ENCODE results near the gene TBRG4.

Gene TBRG4

DNA sequence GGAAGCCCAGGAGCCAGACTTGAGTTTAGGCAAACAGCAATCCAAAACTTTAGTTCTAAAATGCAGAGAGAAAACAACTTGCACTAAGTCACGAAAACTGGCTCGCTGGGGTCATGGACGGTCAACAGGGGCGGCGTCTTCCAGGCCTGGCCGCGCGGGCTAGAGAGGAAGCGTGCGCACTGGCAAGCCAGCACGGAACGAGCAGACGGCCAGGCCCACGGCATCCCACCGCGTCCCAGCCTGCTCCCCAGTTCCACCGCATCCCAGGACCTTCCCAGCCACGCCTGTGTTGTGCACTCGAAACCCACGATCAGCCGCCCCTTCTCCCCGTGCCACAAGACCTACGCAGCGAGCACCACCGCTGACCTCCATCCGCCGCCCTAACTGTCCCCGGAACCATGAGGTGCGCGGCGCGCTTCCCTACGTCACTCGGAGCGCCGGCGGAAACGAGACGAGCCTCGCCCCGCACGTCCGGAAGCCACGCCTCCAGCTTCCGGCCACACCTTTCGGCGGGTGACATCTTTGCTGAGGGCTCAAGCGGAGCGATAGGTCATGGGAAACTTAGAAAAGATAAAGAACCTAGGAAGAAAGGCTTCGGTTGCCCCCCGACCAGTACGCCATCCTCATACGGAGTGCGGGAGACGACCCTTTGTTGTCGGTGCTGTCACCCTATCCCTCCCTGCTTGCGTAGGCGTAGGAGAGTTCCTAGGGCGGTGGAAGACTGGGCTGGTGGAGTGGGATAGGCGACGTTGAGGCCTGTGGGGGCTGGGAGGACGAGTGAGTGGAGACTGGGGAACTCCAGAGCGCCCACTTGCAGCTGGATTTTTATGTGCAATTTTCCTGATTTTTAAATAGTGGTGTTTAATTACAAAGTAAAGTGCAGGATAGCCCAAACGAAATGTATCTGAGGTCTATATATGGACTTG, at the start of gene TBRG4 (continued):
- TF ChIP-seq, protein P1, sequence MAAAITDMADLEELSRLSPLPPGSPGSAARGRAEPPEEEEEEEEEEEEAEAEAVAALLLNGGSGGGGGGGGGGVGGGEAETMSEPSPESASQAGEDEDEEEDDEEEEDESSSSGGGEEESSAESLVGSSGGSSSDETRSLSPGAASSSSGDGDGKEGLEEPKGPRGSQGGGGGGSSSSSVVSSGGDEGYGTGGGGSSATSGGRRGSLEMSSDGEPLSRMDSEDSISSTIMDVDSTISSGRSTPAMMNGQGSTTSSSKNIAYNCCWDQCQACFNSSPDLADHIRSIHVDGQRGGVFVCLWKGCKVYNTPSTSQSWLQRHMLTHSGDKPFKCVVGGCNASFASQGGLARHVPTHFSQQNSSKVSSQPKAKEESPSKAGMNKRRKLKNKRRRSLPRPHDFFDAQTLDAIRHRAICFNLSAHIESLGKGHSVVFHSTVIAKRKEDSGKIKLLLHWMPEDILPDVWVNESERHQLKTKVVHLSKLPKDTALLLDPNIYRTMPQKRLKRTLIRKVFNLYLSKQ (tag by site-specific recombination; IDR thresholded peaks at IDR 0.05; ENCODE audit: borderline replicate concordance): no peak
- TF ChIP-seq IKZF3 (tag by site-specific recombination; IDR thresholded peaks at IDR 0.05) (peak; percentile 44; the same call in 1 of the 2 replicates), ZNF140 (tag by site-specific recombination; IDR thresholded peaks at IDR 0.05) (no peak), KLF8 (tag by site-specific recombination; IDR thresholded peaks at IDR 0.05) (peak; percentile 96), KLF9 (tag by site-specific recombination; IDR thresholded peaks at IDR 0.05; ENCODE audit: low read depth) (peak; percentile 82), ZBTB20 (tag by site-specific recombination; IDR thresholded peaks at IDR 0.05) (peak; percentile 68; the same call in 1 of the 2 replicates), EGR2 (tag by site-specific recombination; IDR thresholded peaks at IDR 0.05; ENCODE audit: low read depth) (peak; percentile 48; the same call in 1 of the 2 replicates), ZEB2 (tag by site-specific recombination; IDR thresholded peaks at IDR 0.05) (peak; percentile 84), ZNF621 (tag by site-specific recombination; IDR thresholded peaks at IDR 0.05) (no peak), ZSCAN16 (tag by site-specific recombination; IDR thresholded peaks at IDR 0.05) (no peak), OVOL3 (tag by site-specific recombination; IDR thresholded peaks at IDR 0.05) (peak; percentile 92), SP7 (tag by site-specific recombination; IDR thresholded peaks at IDR 0.05) (peak; percentile 79), ZNF391 (tag by site-specific recombination; IDR thresholded peaks at IDR 0.05; ENCODE audit: borderline replicate concordance, low read depth) (no peak), ZNF501 (tag by site-specific recombination; IDR thresholded peaks at IDR 0.05) (peak; percentile 88; the same call in 1 of the 2 replicates), ZNF366 (tag by site-specific recombination; conservative IDR thresholded peaks at IDR 0.05) (peak; percentile 71), ZNF624 (tag by site-specific recombination; IDR thresholded peaks at IDR 0.05) (no peak), YY1 (tag by site-specific recombination; IDR thresholded peaks at IDR 0.05) (peak; percentile 86)
- TF ChIP-seq, protein P2, sequence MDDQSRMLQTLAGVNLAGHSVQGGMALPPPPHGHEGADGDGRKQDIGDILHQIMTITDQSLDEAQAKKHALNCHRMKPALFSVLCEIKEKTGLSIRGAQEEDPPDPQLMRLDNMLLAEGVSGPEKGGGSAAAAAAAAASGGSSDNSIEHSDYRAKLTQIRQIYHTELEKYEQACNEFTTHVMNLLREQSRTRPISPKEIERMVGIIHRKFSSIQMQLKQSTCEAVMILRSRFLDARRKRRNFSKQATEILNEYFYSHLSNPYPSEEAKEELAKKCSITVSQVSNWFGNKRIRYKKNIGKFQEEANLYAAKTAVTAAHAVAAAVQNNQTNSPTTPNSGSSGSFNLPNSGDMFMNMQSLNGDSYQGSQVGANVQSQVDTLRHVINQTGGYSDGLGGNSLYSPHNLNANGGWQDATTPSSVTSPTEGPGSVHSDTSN (CRISPR knock-in tag; IDR thresholded peaks at IDR 0.05): peak; percentile 81; the same call in 1 of the 2 replicates
- TF ChIP-seq, protein P3, sequence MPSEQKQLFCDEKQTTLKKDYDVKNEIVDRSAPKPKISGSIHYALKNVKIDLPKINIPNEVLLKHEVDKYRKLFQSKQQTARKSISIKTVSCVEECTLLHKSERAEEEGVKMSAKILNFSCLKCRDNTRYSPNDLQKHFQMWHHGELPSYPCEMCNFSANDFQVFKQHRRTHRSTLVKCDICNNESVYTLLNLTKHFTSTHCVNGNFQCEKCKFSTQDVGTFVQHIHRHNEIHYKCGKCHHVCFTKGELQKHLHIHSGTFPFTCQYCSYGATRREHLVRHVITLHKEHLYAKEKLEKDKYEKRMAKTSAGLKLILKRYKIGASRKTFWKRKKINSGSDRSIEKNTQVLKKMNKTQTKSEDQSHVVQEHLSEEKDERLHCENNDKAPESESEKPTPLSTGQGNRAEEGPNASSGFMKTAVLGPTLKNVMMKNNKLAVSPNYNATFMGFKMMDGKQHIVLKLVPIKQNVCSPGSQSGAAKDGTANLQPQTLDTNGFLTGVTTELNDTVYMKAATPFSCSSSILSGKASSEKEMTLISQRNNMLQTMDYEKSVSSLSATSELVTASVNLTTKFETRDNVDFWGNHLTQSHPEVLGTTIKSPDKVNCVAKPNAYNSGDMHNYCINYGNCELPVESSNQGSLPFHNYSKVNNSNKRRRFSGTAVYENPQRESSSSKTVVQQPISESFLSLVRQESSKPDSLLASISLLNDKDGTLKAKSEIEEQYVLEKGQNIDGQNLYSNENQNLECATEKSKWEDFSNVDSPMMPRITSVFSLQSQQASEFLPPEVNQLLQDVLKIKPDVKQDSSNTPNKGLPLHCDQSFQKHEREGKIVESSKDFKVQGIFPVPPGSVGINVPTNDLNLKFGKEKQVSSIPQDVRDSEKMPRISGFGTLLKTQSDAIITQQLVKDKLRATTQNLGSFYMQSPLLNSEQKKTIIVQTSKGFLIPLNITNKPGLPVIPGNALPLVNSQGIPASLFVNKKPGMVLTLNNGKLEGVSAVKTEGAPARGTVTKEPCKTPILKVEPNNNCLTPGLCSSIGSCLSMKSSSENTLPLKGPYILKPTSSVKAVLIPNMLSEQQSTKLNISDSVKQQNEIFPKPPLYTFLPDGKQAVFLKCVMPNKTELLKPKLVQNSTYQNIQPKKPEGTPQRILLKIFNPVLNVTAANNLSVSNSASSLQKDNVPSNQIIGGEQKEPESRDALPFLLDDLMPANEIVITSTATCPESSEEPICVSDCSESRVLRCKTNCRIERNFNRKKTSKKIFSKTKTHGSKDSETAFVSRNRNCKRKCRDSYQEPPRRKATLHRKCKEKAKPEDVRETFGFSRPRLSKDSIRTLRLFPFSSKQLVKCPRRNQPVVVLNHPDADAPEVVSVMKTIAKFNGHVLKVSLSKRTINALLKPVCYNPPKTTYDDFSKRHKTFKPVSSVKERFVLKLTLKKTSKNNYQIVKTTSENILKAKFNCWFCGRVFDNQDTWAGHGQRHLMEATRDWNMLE (tag by site-specific recombination; conservative IDR thresholded peaks at IDR 0.05; ENCODE audit: low read depth): peak; percentile 79
- TF ChIP-seq, protein P4, sequence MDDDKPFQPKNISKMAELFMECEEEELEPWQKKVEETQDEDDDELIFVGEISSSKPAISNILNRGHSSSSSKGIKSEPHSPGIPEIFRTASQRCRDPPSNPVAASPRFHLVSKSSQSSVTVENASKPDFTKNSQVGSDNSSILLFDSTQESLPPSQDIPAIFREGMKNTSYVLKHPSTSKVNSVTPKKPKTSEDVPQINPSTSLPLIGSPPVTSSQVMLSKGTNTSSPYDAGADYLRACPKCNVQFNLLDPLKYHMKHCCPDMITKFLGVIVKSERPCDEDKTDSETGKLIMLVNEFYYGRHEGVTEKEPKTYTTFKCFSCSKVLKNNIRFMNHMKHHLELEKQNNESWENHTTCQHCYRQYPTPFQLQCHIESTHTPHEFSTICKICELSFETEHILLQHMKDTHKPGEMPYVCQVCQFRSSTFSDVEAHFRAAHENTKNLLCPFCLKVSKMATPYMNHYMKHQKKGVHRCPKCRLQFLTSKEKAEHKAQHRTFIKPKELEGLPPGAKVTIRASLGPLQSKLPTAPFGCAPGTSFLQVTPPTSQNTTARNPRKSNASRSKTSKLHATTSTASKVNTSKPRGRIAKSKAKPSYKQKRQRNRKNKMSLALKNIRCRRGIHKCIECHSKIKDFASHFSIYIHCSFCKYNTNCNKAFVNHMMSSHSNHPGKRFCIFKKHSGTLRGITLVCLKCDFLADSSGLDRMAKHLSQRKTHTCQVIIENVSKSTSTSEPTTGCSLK (tag by site-specific recombination; IDR thresholded peaks at IDR 0.05): no peak
- TF ChIP-seq, protein P5, sequence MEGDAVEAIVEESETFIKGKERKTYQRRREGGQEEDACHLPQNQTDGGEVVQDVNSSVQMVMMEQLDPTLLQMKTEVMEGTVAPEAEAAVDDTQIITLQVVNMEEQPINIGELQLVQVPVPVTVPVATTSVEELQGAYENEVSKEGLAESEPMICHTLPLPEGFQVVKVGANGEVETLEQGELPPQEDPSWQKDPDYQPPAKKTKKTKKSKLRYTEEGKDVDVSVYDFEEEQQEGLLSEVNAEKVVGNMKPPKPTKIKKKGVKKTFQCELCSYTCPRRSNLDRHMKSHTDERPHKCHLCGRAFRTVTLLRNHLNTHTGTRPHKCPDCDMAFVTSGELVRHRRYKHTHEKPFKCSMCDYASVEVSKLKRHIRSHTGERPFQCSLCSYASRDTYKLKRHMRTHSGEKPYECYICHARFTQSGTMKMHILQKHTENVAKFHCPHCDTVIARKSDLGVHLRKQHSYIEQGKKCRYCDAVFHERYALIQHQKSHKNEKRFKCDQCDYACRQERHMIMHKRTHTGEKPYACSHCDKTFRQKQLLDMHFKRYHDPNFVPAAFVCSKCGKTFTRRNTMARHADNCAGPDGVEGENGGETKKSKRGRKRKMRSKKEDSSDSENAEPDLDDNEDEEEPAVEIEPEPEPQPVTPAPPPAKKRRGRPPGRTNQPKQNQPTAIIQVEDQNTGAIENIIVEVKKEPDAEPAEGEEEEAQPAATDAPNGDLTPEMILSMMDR (tag by site-specific recombination; IDR thresholded peaks at IDR 0.05): peak; percentile 30
- TF ChIP-seq, protein P6, sequence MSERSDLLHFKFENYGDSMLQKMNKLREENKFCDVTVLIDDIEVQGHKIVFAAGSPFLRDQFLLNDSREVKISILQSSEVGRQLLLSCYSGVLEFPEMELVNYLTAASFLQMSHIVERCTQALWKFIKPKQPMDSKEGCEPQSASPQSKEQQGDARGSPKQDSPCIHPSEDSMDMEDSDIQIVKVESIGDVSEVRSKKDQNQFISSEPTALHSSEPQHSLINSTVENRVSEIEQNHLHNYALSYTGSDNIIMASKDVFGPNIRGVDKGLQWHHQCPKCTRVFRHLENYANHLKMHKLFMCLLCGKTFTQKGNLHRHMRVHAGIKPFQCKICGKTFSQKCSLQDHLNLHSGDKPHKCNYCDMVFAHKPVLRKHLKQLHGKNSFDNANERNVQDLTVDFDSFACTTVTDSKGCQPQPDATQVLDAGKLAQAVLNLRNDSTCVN (tag by site-specific recombination; optimal IDR thresholded peaks at IDR 0.05): peak; percentile 97
- TF ChIP-seq, protein P7, sequence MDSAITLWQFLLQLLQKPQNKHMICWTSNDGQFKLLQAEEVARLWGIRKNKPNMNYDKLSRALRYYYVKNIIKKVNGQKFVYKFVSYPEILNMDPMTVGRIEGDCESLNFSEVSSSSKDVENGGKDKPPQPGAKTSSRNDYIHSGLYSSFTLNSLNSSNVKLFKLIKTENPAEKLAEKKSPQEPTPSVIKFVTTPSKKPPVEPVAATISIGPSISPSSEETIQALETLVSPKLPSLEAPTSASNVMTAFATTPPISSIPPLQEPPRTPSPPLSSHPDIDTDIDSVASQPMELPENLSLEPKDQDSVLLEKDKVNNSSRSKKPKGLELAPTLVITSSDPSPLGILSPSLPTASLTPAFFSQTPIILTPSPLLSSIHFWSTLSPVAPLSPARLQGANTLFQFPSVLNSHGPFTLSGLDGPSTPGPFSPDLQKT (IDR thresholded peaks at IDR 0.05; ENCODE audit: borderline replicate concordance, low read depth, low read length): peak; percentile 94

All from HEK293 (cell line).